ENCODE data around the gene BCL6. TPM values are rescaled to one million over a fixed set of nuclear protein-coding genes. Genes with fewer than 3 reads are reported as not detected.

Gene BCL6
- polyA plus RNA-seq, 1 donor (not counting 4 experiments of a cell fraction or from before 2014, with no cell fraction given), result 7.7 TPM

DNA sequence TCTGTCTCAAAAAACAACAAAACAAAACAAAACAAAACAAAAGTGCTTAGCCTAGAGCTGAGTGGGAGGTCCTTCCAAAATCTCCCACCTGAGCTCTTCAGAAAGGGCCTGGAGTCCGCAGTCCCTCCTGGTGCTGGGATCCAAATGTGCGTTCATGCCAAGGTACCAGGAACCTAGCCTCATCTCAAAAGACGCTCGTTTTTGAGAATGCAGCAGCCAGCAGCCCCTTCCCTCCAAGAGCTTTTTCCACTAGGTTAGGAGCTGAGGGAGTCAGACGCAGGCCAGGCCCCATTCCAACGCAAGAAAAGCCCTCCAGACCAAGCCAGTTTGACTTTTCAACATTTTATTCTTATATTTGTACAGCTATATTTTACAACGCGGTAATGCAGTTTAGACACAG, 24.2 kb downstream of the BCL6 start:
- Histone ChIP-seq H4K20me1 (ENCODE audit: control insufficient read depth, extremely low read depth, insufficient read depth, low read length) (no peaks in the 10 kb centered on the region), H3K9me3 (ENCODE audit: control insufficient read depth, low read depth, low read length) (no peaks in the 10 kb centered on the region), H3K9me1 (ENCODE audit: control insufficient read depth, extremely low read depth, insufficient read depth, low read length) (no peaks in the 10 kb centered on the region), H3K27me3 (ENCODE audit: control insufficient read depth, extremely low read depth, insufficient read depth, low read length) (no peaks in the 10 kb centered on the region), H3K4me3 (ENCODE audit: control insufficient read depth in 2 of 3, extremely low read depth in 1 of 3, insufficient read depth in 2 of 3, low read depth in 1 of 3, low read length in 3 of 3) (no peak overlapping the region), H3K4me2 (ENCODE audit: control insufficient read depth, extremely low read depth, insufficient read depth, low read depth, low read length) (no peak overlapping the region), H3K36me3 (ENCODE audit: control insufficient read depth in 2 of 2, extremely low read depth in 1 of 2, insufficient read depth in 2 of 2, low read length in 2 of 2) (peaks cover 26 to 27% of the 10 kb centered on the region in 2 experiments), H3K79me2 (ENCODE audit: control insufficient read depth, insufficient read depth, low read length) (no peaks in the 10 kb centered on the region), H3K9ac (ENCODE audit: control insufficient read depth, extremely low read depth, insufficient read depth, low read length) (no peak overlapping the region), H3K27ac (ENCODE audit: control insufficient read depth, insufficient read depth, low read length) (no peak overlapping the region), H3K4me1 (ENCODE audit: control insufficient read depth, extremely low read depth, insufficient read depth, low read length) (no peaks in the 10 kb centered on the region), H2AFZ (ENCODE audit: control insufficient read depth, low read length) (no peak overlapping the region)
- no peak for FAIRE-seq
- dilution Hi-C loops (cut with MboI; ENCODE audit: extremely low pct_ligation_motif_present, low sequenced_read_pairs), result no loop called here
- no peak for DNase-seq (ENCODE audit: low read depth, low spot score)
- no peak for TF ChIP-seq CTCF (optimal IDR thresholded peaks at IDR 0.05 in 1 of 3, IDR thresholded peaks at IDR 0.05 in 1 of 3, conservative IDR thresholded peaks at IDR 0.05 in 1 of 3; ENCODE audit: extremely low read depth in 1 of 3, insufficient read depth in 2 of 3, low read length in 3 of 3)
- no peak for TF ChIP-seq EZH2 (IDR thresholded peaks at IDR 0.05; ENCODE audit: low read length)

DNA sequence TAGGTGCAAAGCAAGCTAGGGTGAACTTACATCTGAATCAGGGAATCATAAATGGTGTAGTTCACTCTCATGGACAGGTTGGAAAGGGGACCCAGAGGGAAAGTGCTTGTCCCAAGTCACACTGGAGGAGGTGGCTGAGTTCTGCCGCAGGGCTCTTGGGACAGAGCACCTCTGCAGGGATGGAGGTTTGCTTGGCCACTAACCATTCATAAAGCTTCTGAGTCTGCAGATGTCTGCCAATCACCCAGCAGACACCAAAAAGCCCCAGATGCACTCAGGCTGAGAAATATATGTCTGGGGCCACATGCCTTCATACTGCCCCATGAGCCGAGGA, 25.0 kb downstream of the BCL6 start:
- H4K20me1 ChIP-seq (ENCODE audit: control insufficient read depth, extremely low read depth, insufficient read depth, low read length), result no peaks in the 10 kb centered on the region
- no peak for DNase-seq (ENCODE audit: low read depth, low spot score)
- no peaks in the 10 kb centered on the region for H3K79me2 ChIP-seq (ENCODE audit: control insufficient read depth, insufficient read depth, low read length)
- no peak overlapping the region for H3K4me3 ChIP-seq (ENCODE audit: control insufficient read depth in 2 of 3, extremely low read depth in 1 of 3, insufficient read depth in 2 of 3, low read depth in 1 of 3, low read length in 3 of 3)
- no peak overlapping the region for H3K4me2 ChIP-seq (ENCODE audit: control insufficient read depth, extremely low read depth, insufficient read depth, low read depth, low read length)
- H3K4me1 ChIP-seq (ENCODE audit: control insufficient read depth, extremely low read depth, insufficient read depth, low read length), result no peaks in the 10 kb centered on the region
- no peak overlapping the region for H2AFZ ChIP-seq (ENCODE audit: control insufficient read depth, low read length)
- no peak for FAIRE-seq
- no peak overlapping the region for H3K9ac ChIP-seq (ENCODE audit: control insufficient read depth, extremely low read depth, insufficient read depth, low read length)
- no peaks in the 10 kb centered on the region for H3K9me1 ChIP-seq (ENCODE audit: control insufficient read depth, extremely low read depth, insufficient read depth, low read length)
- dilution Hi-C loops (cut with MboI; ENCODE audit: extremely low pct_ligation_motif_present, low sequenced_read_pairs), result no loop called here
- no peak overlapping the region for H3K27ac ChIP-seq (ENCODE audit: control insufficient read depth, insufficient read depth, low read length)
- no peaks in the 10 kb centered on the region for H3K27me3 ChIP-seq (ENCODE audit: control insufficient read depth, extremely low read depth, insufficient read depth, low read length)
- TF ChIP-seq CTCF (optimal IDR thresholded peaks at IDR 0.05 in 1 of 3, IDR thresholded peaks at IDR 0.05 in 1 of 3, conservative IDR thresholded peaks at IDR 0.05 in 1 of 3; ENCODE audit: extremely low read depth in 1 of 3, insufficient read depth in 2 of 3, low read length in 3 of 3) (no peak), EZH2 (IDR thresholded peaks at IDR 0.05; ENCODE audit: low read length) (no peak)
- no peaks in the 10 kb centered on the region for H3K9me3 ChIP-seq (ENCODE audit: control insufficient read depth, low read depth, low read length)
- peaks cover 19 to 20% of the 10 kb centered on the region in 2 experiments for H3K36me3 ChIP-seq (ENCODE audit: control insufficient read depth in 2 of 2, extremely low read depth in 1 of 2, insufficient read depth in 2 of 2, low read length in 2 of 2)
